GM19455 (cell line): ENCODE measurements around the gene GPC6.

Source experiments
- ATAC-seq: cut with Tn5 transposase; IDR thresholded peaks from one replicate; pipeline ENCODE4 v1.9.1; 2021; ENCODE audit not compliant: unreplicated experiment

Gene GPC6

GRCh38 chr13:93810264-93810663, 583.7 kb downstream of the GPC6 start:
- no peak for ATAC-seq

GRCh38 chr13:93811071-93811737, 584.6 kb downstream of the GPC6 start:
- ATAC-seq = no peak

- ATAC-seq = no peak
Measured at GRCh38 chr13:93811738-93812112, 585.1 kb downstream of the GPC6 start.

GRCh38 chr13:93814658-93815057, 588.1 kb downstream of the GPC6 start:
- ATAC-seq = no peak

GRCh38 chr13:93818345-93818744, 591.7 kb downstream of the GPC6 start:
- no peak for ATAC-seq

- ATAC-seq = no peak
Measured at GRCh38 chr13:93819331-93819890, 592.8 kb downstream of the GPC6 start.

- no peak for ATAC-seq
Measured at GRCh38 chr13:93824286-93824685, 597.7 kb downstream of the GPC6 start.

- no peak for ATAC-seq
Measured at GRCh38 chr13:93834051-93834450, 607.4 kb downstream of the GPC6 start.

- no peak for ATAC-seq
Measured at GRCh38 chr13:93843082-93843481, 616.5 kb downstream of the GPC6 start.

- no peak for ATAC-seq
Measured at GRCh38 chr13:93847162-93847561, 620.6 kb downstream of the GPC6 start.

GRCh38 chr13:93848247-93848646, 621.6 kb downstream of the GPC6 start:
- no peak for ATAC-seq

- no peak for ATAC-seq
Measured at GRCh38 chr13:93851236-93851635, 624.6 kb downstream of the GPC6 start.

GRCh38 chr13:93853912-93854311, 627.3 kb downstream of the GPC6 start:
- ATAC-seq = no peak

- ATAC-seq = no peak
Measured at GRCh38 chr13:93857126-93857525, 630.5 kb downstream of the GPC6 start.

GRCh38 chr13:93859716-93860115, 633.1 kb downstream of the GPC6 start:
- ATAC-seq = no peak

- no peak for ATAC-seq
Measured at GRCh38 chr13:93861818-93862217, 635.2 kb downstream of the GPC6 start.

- ATAC-seq = no peak
Measured at GRCh38 chr13:93862259-93862658, 635.7 kb downstream of the GPC6 start.

GRCh38 chr13:93865235-93865634, 638.6 kb downstream of the GPC6 start:
- ATAC-seq = no peak

GRCh38 chr13:93867481-93867880, 640.9 kb downstream of the GPC6 start:
- no peak for ATAC-seq

GRCh38 chr13:93872376-93872775, 645.8 kb downstream of the GPC6 start:
- ATAC-seq = no peak

- ATAC-seq = no peak
Measured at GRCh38 chr13:93872786-93873347, 646.3 kb downstream of the GPC6 start.

- ATAC-seq = no peak
Measured at GRCh38 chr13:93875547-93875946, 648.9 kb downstream of the GPC6 start.

- ATAC-seq = no peak
Measured at GRCh38 chr13:93876236-93876635, 649.6 kb downstream of the GPC6 start.
